CD1c-positive myeloid dendritic cell (primary cell): ENCODE results near the gene PRICKLE2.

ENCODE experiments used
- DNase-seq: peaks from one replicate; pipeline ENCODE4 v3.0.0-alpha.2; 2016; ENCODE audit errors: extremely low spot score

The PRICKLE2 gene

DNA sequence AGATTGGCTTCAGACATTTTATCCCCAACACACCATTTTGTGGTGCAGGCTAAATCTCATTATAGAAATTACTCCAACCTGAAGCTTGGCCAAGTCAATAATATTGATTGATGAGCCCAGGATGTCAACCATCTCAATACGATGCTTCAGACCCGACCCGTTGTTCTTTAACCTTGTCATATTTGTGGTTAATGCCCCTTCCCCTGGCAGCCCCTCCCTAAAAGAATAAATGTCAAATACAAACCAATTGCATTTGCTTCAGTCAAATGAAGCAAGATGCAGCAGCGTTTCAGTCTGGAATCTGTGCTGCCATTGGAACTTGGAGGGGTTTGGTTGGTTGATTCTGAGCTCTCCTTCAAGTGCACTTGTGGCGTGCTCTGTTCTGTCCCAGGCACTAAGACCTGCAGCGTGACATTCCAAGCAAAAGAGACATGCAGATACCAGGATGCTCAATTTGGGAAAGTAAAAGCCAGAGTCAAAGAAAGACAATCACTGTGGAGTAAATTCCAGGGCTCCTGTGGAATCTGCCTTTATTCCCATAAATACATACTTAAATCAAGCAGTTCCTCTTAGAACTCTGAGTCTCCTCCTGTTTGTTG lies 178.2 kb downstream of the PRICKLE2 start:
- no peak for DNase-seq

GRCh38 chr3:64046592-64046991 lies 178.7 kb downstream of the PRICKLE2 start:
- no peak for DNase-seq

- no peak for DNase-seq
Observed at GRCh38 chr3:64042952-64043351, 182.3 kb downstream of the PRICKLE2 start.
